GM12891 (cell line): ENCODE measurements around the gene EPB41L2.
"Not testable (repeated sequence)": the region's sequence is repeated elsewhere in the genome, so short reads cannot be mapped to it uniquely, and the experiment has no call there.

Experiments
- DNase-seq: peaks from one replicate; pipeline ENCODE4 v3.0.0; 2011; ENCODE audit warnings: low spot score; ENCODE audit not compliant: insufficient read length
- FAIRE-seq: peaks from 2 replicates; lab custom pipeline; 2011; peaks lifted over from hg19 to GRCh38; lab: Jason Lieb, UNC
- PAX5 ChIP-seq: IDR thresholded peaks from 2 replicates; pipeline ENCODE4 v1.6.1; 2011; ENCODE audit warnings: low read length, moderate library complexity, mild to moderate bottlenecking; ENCODE audit not compliant: insufficient read depth, severe bottlenecking
- POLR2A ChIP-seq: IDR thresholded peaks from 2 replicates; pipeline ENCODE4 v1.6.1; 2011; ENCODE audit warnings: low read depth, low read length, control low read depth
- POLR2AphosphoS5 ChIP-seq: IDR thresholded peaks from 2 replicates; pipeline ENCODE4 v1.6.1; 2011; ENCODE audit warnings: low read depth, low read length, control low read depth
- POU2F2 ChIP-seq: IDR thresholded peaks from 2 replicates; pipeline ENCODE4 v1.6.1; 2011; ENCODE audit warnings: low read depth, mild to moderate bottlenecking, control low read depth, low read length, moderate library complexity
- SPI1 ChIP-seq: IDR thresholded peaks from 2 replicates; pipeline ENCODE4 v1.6.1; 2011; ENCODE audit warnings: low read depth, low read length, control low read depth
- TAF1 ChIP-seq: IDR thresholded peaks from 2 replicates; pipeline ENCODE4 v1.6.1; 2011; ENCODE audit warnings: low read depth, low read length, control low read depth

The EPB41L2 gene

DNA sequence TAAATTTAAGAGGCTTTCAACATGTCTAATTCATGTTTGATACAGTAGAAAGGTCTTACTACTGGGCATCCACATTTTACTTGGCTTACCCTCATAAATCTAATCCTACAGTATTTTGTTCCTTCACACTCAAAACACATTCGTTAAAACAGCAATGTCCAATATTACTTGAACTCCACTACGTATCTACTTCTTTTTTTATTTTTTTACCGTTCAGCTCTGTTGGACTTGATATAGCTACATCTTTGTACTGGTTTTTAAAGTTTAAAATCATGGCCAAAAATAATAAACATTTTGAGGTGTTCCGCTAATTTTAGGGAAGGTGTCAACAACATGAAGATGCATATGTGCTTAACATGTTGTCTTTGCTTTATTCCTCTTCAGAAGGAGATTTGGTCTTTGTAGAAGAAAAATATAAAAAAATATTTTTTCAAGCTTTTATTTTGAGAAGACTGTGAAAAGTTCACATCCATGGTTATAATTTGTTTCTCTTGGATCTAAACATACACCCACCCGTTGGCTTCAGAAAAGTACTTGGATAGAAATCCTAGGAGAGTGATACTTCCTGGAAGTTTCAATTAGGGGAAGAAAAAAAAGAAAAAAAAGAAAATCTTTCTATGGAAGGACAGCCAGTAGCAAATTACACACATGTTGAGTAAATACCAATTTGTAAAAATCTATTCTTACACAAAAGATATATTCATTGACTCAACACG is 71.5 kb downstream of the EPB41L2 start:
- FAIRE-seq = no peak
- no peak for DNase-seq
- TF ChIP-seq POLR2A = no peak
- TF ChIP-seq POLR2AphosphoS5 = no peak
- TF ChIP-seq PAX5 = no peak
- TF ChIP-seq POU2F2 = no peak
- TF ChIP-seq SPI1 = no peak
- no peak for TF ChIP-seq TAF1

DNA sequence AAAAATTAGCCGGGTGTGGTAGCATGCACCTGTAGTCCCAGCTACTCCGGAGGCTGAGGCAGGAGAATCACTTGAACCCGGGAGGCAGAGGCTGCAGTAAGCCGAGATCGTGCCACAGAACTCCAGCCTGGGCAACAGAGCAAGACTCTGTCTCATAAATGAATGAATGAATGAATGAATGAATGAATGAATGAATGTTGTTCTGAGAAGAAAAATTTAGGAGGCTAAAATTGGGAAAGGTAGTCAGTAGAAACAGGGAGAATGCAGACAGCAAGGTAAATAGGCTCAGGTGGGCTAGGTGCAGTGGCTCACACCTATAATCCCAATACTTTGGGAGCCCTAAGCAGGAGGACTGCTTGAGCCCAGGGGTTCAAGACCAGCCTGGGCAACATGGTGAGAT is 75.5 kb downstream of the EPB41L2 start:
- DNase-seq, FAIRE-seq: not testable (repeated sequence)

DNA sequence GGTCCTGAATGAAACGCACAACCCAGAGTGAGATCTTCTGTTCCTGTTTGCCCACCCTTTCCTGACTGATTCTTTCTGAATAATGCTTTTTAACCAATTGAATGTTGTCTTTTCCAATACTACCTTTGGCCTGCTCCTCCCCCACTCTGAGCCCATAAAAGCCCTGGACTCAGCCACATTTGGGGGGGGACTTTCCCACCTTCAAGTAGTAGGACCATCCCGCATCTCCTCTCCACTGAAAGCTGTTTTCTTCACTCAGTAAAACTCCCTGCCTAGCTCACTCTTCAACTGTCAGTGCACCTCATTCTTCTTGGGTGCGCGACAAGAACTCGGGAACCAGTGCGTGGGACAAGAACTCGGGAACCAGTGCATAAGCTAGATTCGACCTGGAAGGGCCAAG is 77.9 kb downstream of the EPB41L2 start:
- FAIRE-seq = no peak
- no peak for TF ChIP-seq POU2F2
- TF ChIP-seq PAX5 = no peak
- no peak for TF ChIP-seq TAF1
- no peak for TF ChIP-seq SPI1
- TF ChIP-seq POLR2A = no peak
- no peak for TF ChIP-seq POLR2AphosphoS5
- no peak for DNase-seq

DNA sequence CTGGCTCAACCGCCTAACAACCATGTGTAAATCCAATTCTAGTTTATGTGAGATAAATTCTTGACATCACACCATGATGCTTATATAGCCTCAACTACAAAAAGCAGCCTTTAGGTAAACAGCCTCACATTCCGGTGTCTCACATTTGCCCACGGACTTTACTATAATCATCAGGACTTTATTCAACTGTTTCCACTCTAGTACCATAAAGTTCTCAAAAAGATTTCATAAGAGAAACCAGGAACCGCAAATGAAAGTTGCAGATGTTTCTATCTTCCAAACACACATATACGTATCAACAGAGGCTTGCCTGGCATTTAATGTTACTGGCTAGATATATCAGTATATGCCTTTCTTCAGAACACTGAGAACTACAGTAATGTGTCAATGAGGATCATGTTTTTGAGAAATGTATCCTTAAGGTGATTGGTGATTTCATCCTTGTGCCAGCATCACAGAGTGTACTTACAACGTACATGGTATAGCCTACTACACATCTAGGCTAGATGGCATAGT is 80.0 kb downstream of the EPB41L2 start:
- no peak for DNase-seq
- no peak for FAIRE-seq
- no peak for TF ChIP-seq POLR2AphosphoS5
- no peak for TF ChIP-seq POU2F2
- TF ChIP-seq PAX5 = no peak
- TF ChIP-seq POLR2A = no peak

DNA sequence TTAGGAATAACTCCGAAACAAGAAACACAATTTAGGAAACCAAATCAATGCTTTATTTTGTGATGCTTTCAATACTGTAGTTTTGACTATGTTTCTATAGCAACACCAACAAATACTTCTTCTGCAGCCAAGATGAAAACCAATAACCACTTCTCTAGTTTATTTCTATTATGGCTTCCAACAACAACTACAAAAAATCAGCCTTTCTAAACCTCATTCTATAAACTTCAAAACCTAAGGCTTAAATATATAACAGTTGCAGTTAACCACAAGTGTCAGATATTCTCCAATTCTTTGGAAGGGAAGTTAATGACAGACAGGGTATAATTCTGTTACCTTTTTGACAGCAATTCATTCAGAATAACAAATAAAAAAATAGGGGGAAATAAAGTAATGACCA is 80.9 kb downstream of the EPB41L2 start:
- FAIRE-seq (no peak), DNase-seq (no peak)
- TF ChIP-seq PAX5 (no peak), POLR2AphosphoS5 (no peak), POU2F2 (no peak), SPI1 (no peak)

DNA sequence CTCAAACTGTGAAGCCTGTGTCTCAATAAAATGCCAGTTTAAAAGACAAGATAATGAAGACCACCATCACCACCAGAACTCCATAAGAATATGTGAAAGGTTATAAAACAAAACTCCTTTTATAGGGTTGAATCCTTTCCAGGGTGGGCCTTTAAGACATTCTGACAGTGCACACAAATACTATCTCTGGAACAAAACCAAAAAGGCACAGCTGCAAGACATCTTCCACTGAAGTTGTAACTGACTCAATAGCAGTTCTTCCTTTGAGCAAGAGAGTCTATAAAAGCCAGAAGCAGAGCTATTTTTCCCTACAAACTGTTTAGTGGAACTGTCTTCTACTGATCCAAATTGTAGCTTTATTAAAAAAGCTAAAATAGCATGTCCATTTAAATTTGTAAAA is 81.6 kb downstream of the EPB41L2 start:
- FAIRE-seq = no peak
- no peak for DNase-seq
- no peak for TF ChIP-seq POLR2A
- no peak for TF ChIP-seq PAX5
- no peak for TF ChIP-seq POU2F2
- TF ChIP-seq TAF1 = no peak
- no peak for TF ChIP-seq POLR2AphosphoS5
- no peak for TF ChIP-seq SPI1

DNA sequence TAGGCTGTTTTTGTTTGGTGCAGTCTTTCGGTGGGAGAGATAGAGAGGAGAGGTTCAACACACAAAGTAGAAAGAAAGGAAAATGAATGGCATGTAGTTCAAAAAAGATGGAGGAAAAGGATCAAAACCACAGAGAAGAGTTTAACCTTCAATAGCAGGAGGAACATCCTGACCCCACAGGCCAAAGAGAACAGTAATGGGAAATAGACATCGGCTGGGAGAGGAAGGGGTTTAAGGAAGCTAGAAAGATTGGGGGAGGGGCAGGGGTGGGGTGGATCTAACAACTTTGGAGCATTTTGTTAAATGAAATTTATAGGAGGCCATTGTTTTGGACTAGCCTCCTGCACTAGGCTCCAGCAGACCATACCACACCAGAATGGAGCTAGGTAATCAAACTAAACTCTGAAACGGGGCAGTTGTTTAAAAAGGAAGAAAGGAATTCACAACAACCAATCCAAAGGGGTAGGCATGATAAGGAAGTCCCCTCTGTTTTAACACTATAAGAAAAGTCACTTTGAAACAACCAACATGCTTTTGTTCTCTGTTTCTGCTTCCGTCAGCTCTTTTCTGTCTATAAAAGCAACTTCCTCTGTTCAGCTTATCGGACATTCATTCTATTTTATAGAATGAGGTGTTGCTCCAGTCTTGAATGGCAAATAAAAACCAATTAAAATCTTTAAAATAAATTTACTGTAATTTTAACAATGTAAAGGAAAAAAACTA is 82.6 kb downstream of the EPB41L2 start:
- TF ChIP-seq POLR2AphosphoS5 (no peak), POLR2A (no peak), POU2F2 (no peak), PAX5 (no peak), TAF1 (no peak), SPI1 (no peak)
- no peak for FAIRE-seq
- DNase-seq = no peak

DNA sequence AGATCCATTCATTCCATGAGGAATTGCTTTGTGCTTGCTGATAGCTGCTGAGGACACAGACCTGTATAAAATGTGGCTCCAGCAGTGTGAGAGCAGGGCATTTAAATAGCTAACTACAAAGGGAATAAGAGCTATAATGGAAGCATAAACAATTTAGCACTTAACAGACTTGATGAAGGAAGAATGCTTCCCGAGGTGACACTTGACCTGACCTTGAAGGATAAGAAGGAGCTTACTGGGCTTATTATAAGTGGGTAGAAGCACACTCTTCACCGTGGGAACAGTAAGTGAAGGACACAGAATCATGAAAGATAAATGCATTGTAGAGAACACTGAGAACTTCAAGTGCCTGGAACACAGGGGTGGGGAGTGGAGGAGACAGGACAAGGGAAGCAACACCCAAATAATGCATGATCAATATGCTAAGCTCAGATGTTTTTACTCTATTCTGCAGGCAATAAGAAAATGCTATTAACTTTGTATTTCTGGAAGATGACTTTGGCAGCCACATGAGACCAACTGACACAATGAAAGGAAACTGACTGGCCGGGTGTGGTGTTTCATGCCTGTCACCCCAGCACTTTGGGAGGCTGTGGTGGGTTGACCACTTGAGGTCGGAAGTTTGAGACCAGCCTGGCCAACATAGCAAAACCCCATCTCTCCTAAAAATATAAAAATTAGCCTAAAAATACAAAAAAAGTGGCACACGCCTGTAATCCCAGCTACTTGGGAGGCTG is 84.2 kb downstream of the EPB41L2 start:
- DNase-seq = no peak
- TF ChIP-seq POLR2AphosphoS5 (no peak), PAX5 (no peak)
- FAIRE-seq = no peak

DNA sequence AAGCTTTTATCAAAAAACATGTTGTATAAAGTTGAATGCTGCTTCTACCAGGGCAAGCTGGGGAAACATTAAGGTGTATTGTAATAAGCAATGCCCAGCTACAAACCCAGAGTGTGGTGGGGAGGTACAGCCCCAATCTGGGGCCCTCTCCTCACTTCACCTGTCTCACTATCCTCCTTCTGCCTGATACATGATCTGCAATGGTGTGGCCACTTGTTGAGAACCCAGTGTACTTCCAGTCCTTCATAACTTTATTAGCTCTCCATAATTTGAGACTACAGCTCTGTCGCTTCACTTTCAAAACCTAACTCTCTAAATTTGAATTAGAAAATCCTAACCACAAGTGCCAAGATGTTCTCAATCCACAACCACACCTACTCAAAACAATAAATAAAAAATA is 84.9 kb downstream of the EPB41L2 start:
- no peak for FAIRE-seq
- TF ChIP-seq TAF1 (no peak), SPI1 (no peak), PAX5 (no peak), POU2F2 (no peak), POLR2AphosphoS5 (no peak), POLR2A (no peak)
- DNase-seq = no peak

DNA sequence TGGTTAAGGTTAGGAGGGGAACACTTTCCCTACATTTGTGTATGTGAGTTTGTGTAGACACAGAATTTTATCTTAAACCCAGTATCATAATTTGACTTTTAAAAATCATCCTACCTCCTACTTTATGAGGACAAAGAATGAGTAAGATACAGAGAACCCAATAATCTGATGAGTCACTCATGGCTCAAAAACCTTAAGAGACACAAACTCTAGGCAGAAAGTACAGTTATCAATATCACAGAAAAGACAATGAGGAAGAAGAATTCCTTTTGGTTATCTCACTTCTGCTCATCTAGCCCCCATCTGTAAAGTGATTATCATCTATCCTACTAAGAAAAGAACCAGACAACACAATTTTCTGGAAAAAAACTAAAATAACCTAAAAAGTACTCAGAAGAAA is 87.7 kb downstream of the EPB41L2 start:
- FAIRE-seq = no peak

More for the DNA sequence above, 87.7 kb downstream of the EPB41L2 start:
- no peak for DNase-seq
- TF ChIP-seq TAF1 (no peak), POU2F2 (no peak), POLR2AphosphoS5 (no peak), PAX5 (no peak)
